NOMO-1 (cell line): Measurements from ENCODE around the gene FNDC7.
A peak's percentile ranks its signal among the peaks of the same experiment; 100 is the strongest.
"Not testable (repeated sequence)": the region's sequence is repeated elsewhere in the genome, so short reads cannot be mapped to it uniquely, and the experiment has no call there.

Source experiments
- DNase-seq, 2 experiments: peaks; one replicate each; lab custom pipeline; 2025; ENCODE audit not compliant: unreplicated experiment in 2 of 2; lab: John Stamatoyannopoulos, UW

Gene FNDC7, protein sequence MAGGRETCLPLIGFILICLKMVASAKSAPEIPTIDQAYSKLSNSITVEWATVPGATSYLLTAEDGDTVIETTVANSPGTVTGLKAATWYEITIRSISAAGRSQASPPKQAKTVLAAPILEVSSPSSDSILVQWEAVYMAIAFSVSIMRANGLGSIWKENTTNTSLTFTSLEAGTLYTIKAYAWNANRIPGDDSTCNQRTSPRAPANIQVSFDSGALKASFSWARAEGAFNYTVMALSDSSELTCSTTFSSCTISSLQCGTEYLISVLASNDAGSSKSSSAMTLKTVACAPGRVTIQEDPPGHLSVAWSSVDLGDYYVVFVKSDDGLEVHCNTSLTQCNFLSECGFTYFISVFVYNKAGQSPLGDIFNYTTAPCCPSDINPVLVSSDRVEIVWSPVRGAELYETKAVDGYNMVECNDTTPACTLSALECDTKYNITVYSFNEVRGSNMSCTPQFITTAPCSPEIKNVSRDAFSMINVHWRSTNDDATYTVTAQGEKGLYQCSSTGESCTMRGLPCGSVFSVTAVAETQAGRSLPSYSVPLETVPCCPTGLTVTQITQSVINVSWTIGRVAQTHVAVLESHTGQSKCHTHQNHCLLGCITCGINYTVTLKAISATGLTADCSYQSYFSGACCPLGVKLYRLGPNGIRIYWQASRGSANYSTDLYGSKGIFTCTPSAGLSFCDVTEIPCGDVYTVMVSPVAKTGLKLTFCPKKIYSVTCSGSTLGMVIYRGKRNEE

DNA sequence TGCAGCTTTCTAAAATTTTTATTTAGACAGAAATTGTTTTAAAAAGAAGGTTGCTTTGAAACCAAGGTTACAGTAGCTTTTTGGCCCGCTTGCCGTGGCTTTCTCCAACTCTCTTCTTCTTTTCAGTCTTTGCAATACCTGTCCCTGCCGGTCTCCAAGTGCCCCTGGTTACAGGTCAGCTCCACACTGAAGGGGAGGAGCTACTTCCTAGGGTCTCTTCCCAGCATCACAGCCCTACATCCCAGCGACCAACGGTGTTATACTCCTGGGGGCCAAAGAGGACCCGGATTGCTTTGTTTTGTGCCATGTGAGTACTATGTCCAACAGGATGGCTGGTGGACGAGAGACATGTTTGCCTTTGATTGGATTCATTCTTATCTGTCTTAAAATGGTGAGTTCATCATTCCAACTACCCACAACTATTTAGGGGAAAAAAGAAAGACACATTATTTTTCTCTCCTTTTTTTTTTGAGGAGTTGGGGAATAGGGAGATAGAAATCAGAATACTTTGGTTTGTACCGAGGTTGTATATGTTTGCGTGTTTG lies at the start of gene FNDC7:
Gene FNDC7, plus strand, starts transcription at position 303 of the 545 bp plus-strand sequence. Its CDS starts 26 bp downstream, at position 329.
- no peak for DNase-seq

DNA sequence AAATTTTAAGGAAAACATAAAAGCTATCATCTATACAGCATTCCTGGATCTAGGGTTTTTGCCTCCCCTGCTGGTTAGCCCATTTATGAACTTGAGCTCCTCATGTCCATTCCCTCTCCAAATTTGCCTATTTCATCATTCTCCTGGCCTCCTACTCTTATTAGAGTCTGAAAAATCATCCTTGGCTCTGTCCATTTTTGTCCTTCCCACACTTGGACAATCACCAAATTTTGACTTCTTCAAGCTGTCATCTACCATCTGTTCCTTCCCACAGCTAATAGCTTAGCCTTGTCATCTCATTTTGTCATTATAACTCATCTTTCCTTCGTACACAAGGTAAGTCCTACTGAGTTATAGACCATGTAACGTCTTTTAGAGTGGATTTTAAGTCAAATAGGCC lies 49.6 kb upstream of the FNDC7 start:
- no peak for DNase-seq

DNA sequence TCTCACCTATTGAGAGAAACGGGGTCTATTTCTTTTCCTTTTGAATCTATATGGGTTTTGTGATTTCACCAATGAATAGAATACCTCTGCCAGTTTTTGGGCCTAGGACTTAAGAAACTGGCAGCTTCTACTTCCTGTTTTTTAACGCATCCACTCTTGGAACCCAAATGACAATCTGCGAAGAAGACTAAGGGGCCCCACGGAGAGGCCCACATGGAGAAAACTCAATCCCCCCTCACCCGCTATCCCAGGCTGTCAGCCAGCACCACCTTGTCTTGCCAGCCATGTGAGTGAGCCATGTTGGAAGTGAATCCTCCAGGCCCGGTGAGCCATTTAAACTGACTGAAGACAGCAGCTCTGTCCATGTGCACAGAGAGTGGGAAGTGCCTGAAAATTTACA lies 48.2 kb upstream of the FNDC7 start:
- peak; percentile 35 to 60 for DNase-seq

DNA sequence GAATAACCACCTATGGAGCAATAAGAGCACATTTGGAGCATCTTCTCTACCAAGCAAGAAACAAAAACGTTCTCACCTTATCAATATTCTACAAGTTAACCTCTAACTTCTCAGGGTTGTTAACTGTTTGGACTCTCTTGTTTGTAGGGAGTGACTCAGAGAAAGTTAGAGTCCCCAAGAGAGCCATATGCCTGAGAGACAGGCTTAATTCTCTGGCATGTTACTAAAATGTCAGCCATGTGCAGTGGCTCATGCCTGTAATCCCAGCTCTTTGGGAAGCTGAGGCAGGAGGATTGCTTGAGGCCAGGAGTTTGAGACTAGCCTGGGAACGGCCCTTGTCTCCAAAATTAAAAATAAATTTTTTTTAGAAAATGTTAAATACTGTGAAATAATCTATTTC lies 47.6 kb upstream of the FNDC7 start:
- no peak for DNase-seq

DNA sequence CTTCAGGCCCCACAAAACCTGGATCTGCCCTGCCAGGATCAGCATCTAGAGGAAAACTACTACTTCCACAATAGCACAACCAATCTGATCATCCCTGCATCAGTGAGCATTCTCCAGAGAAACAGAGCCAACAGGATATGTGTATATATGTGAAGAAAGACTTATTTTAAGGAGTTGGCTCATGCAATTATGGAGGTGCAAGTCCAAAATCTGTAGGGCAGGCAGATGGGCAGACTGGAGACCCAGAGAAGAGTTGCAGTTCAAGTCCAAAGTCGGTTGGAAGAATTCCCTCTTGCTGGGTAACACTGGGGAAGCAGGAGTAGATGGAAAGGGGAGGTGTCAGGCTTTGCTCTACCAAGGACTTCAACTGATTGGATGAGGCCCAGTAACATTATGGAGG lies 46.9 kb upstream of the FNDC7 start:
- DNase-seq, result no peak

DNA sequence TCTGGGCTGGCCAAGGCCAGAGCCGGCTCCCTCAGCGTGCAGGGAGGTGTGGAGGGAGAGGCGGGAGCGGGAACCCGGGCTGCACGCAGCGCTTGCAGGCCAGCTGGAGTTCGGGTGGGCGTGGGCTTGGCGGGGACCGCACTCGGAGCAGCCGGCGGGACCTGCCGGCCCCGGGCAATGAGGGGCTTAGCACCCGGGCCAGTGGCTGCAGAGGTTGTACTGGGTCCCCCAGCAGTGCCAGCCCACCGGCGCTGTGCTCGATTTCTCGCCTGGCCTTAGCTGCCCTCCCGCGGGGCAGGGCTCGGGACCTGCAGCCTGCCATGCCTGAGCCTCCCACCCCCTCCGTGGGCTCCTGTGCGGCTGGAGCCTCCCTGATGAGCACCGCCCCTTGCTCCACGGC lies 45.3 kb upstream of the FNDC7 start:
- not testable (repeated sequence) for DNase-seq

DNA sequence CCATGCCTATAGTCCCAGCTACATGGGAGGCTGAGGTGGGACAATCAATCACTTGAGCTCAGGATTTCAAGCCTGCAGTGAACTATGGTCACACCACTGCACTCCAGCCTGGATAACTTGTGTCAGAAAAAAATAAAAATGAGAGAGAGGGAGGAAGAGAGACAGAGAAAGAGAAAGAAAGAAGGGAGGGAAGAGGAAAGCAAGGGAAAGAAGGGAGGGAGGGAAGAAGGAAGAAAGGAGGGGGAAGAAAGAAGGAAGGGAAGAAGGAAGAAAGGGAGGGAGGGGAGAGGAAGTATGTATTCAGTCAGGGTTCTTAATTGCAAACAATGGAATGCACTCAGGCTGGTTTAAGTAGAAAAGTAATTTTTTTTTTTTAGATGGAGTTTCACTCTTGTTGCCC lies 43.9 kb upstream of the FNDC7 start:
- DNase-seq, result no peak

DNA sequence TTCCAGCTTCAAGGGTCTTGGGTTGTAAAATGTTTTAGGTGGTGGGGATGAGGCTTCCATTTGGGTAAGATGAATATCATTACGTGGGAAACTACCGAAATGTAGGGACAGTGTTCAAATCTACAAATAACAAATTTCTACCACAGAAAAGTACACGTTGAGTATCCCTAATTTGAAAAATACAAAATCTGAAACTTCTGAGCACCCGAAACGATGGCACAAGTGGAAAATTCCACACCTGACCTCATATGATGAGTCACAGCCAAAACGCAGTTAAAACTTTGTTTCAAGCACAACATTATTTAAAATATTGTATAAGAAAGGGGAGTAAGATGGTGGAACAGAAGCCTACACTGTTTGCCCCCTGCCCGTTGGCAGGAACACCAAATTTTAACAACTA lies 43.0 kb upstream of the FNDC7 start:
- no peak for DNase-seq

DNA sequence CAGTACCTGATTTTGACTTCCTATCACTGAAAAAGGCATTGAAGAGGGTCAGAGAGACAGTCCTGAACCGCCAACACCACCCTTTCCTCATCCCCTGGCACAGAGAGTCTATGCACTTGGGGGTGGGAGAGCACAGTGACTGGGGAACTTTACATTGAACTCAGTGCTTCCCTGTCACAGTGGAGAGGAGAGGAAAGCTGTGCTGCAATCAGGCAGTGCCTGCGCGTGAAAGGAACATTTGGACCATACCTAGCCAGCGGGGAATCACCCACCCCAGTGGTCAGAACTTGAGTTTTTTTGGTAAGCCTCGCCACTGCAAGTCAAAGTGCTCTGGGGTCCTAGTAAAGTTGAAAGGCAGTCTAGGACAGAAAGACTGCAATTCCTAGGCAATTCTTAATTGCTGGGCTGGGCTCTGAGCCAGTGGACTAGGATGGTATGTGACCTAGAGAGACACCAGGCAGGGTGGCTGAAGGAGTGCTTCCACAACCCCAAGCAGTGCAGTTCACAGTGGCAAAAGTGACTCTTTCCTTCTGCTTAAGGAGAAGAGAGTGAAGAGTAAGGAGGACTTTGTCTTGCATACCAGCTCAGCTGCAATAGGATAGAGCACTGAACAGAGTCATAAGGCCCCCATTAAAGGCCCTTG lies 42.5 kb upstream of the FNDC7 start:
- DNase-seq, result no peak

DNA sequence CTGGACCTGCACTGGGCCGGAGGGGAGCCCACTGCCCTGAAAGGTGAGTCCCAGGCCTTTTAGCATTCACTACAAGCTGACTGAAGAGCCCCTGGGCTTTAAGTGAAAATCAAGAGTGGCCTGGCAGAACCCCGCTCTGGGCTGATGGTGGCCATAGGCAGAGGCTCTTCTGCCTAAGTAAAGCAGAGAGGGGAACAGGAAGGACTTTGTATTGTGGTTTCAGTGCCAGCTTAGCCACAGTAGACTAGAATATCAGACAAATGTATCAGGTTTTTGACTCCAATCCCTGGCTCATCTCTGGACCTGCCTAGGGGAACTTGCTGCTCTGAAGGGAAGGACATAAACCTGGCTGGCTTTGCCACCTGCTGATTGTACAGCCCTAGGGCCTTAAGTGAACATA lies 41.6 kb upstream of the FNDC7 start:
- no peak for DNase-seq

DNA sequence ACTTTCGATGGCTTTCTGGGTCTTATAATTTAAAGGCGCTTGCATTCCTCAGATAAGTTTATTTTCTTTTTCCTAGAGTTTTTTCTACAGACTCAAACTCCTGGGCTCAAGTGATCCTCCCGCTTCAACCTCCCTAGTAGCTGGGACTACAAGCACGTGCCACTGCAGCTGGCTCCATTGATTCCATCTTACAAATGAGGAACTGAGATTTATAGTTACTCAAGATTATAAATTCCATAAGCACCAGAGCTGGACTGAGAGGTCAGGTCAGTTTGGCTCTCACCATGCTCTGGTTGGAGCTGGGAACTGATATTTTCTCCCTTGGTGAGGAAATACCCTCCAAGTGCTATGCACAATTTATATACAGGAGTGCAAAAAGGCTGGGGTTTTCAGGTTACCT lies 34.0 kb upstream of the FNDC7 start:
- peak in 1 of 2 experiments; percentile 32 for DNase-seq

DNA sequence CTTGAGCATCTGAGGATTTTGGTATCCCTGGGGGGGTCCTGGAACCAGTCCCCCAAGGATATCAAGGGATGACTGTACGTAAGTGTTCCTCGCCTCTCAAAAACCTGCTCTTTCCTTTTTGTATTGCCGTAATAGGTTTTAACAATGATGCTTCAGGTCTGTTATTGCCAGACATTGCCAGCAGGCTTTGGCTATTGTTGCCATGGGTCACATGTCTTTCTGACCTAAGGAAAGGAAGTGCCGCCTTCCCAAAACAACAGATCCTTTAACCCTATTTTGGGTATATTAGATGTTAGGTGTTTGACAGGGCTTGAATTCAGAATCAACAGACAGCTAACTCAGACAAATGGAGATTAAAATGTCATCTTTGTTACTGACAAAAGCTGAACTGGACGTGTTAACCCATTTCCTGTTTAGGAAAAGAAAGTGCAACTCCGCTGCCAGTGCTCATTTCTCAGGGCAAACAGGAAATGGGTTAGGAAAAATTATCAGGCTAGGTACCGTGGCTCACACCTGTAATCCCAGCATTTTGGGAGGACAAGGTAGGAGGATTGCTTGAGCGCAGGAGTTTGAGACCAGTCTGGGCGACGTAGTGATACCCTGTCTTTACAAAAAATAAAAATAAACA lies 33.0 kb upstream of the FNDC7 start:
- no peak for DNase-seq

DNA sequence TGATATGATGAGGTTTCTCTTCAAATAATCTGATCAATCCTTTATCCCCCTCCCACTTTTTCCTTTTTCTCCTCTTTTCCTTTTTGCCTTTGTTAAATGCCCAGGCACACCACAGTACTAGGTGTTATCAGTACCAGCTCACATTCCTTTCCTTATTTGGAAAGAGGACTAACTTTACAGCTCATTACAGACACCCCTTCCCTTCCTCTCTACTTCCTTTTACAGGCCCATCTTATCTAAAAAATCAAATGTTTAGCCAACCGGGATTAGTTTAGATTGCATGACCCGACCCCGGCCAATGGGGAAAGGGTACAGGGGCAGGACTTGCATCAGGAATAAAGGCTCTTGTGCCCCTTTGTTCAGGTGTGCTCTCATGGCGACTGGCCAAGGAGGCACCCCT lies 31.0 kb upstream of the FNDC7 start:
- not testable (repeated sequence) for DNase-seq

DNA sequence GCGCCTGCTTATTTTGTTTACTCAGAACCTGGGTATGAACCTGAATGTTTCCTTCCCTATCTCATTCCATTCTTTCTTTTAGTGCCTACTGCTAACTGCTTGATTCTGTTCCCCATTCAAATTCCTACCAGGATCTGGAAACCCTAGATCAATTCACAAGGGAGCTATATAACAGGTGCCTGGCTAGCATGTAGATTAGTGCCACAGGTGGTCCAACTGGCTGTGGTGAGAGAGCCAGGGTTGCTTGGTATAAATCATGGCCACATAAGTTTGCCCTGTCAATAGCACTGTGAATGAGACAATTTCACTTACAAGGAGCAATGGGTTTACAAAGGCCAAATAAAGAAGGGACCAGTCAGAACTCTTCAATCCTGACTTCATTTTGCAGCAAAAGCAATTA lies 27.2 kb upstream of the FNDC7 start:
- DNase-seq, result no peak

DNA sequence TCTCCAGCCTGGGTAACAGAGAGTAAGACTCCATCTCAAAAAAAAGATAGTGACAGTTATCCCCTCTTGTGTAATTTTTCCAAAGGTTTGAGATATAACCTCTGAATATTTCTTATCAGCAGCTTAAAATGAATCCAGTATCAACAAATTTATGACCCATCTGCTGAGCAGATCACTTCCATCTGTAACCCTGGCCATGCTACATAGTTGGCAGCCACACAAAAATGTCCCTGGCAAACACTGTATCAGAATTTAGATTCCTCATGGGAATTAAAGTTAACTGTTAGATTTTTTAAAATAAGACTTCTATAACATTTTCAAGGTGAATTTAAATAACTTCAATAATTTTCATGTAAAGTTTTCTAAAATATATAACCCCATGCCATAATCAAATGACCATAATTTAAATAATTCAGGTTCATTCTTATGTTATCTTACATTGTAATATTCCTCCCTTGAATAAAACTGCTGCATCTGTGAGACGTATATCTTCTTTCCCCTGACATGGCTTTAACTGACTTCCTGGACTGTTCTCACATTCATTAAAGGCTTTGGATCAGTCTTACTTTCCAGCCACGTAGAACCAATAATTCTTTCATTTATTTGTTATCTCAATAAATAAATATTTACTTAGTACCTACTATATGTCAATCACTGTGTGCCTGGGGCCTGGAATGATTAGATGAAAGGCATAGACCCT lies 25.9 kb upstream of the FNDC7 start:
- no peak for DNase-seq

DNA sequence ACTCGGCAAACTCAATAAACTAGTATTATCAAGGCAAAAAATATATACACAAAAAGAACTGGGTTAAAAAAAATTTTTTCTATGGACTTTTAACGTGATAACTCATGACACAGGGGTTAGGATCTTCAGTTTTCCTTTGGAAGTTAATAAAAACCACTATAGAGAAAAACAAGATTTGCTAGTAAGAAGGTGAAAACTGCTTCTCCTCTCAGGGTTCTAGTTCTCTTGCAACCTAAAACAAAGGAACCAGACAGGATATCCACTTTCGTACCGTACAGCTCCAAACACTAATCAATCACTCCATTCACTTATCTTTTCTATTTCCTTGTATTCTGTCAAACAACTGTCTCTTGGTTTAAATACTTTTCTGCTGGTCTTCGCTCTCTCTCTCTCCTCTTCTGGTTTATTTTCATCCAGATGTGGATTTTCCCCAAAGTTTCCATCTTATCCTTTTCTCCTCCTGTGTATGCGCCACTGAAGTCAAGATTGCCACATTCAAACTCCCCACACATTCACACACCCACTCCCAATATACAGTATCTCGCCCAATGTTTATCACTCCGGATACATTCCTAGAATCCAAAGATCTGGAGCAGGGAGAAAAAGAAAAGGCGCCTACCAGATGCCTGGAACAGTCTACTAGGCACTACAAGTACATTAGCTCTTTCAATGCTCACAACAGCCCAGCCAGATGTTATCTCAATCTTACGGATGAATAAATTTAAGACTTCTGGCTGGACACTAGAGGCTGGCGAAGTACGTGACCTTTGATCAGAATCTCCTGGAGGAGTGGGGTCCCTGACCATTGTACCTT lies 21.4 kb upstream of the FNDC7 start:
- DNase-seq, result peak in 1 of 2 experiments; percentile 46

DNA sequence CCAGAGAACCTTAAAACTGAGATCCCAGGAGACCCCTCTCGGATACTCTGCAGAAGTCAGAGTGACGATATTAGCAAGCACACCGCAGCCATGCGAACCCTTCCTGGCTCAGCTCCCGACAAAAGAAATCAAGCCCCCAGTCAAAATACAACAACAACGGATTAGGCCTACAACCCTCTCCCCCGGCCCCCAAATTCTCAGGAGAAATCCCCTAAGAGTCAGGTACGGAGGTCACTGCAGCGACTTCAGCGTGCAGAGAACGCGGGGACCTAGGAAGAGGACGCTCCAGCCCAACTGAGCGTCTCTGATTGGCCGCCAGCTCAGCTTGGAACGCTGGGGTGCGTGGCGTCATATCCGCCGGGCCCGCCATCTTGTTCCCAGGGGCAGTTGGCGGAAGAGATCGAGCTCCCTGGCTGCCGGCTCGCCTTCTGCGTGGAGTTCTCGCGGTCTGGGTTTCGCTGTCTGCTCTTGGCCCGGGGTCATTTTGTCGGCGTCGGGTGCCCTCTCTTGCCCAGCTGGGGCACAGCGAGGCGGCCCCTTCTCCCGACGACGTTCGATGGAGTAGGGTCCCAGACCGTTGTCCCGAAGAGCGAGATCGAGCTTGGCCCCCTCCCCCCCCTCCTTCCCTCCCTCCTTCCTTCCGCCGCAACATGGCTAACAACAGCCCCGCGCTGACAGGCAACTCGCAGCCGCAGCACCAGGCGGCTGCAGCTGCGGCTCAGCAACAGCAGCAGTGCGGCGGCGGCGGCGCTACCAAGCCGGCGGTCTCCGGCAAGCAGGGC lies 20.6 kb upstream of the FNDC7 start, which contains the start of gene PRPF38B:
Gene PRPF38B, plus strand, starts transcription at position 369 of the 782 bp plus-strand sequence. Its CDS starts 282 bp downstream, at position 651.
- peak; percentile 88 to 94 for DNase-seq
